Panc1 (cell line): ENCODE measurements around the gene SLC25A46.

Source experiments
- CTCF ChIP-seq: fragments of 450-650 bp; IDR thresholded peaks from 2 replicates; pipeline ENCODE4 v1.5.1; 2017; ENCODE audit warnings: mild to moderate bottlenecking
- POLR2AphosphoS5 ChIP-seq: IDR thresholded peaks from 2 replicates; pipeline ENCODE4 v1.6.1; 2012; ENCODE audit warnings: mild to moderate bottlenecking, low read depth, low read length, moderate library complexity

GRCh38 chr5:110718311-110718710 is 20.5 kb upstream of the SLC25A46 start:
- TF ChIP-seq POLR2AphosphoS5 (no peak), CTCF (no peak)
